HL-60 (cell line): ENCODE data around the gene CNIH2.
A peak's percentile ranks its signal among the peaks of the same experiment; 100 is the strongest.

Experiments
- DNase-seq, 2 experiments: peaks; one replicate each; pipeline ENCODE4 v3.0.0-alpha.2; 2010 to 2020; ENCODE audit warnings: low read depth in 1 of 2, low spot score in 1 of 2
- H3K27ac ChIP-seq: fragments of 250-450 bp; sonication (Bioruptor Pico); replicated peaks from 2 replicates; pipeline ENCODE4 v1.5.1; 2020; ENCODE audit warnings: mild to moderate bottlenecking, moderate library complexity
- H3K27me3 ChIP-seq: fragments of 250-450 bp; sonication (Bioruptor Pico); 2 replicates; pipeline ENCODE4 v1.5.1; 2021; ENCODE audit warnings: mild to moderate bottlenecking, moderate library complexity; ENCODE audit not compliant: insufficient read depth, poor library complexity, severe bottlenecking
- H3K4me3 ChIP-seq: replicated peaks from 2 replicates; pipeline ENCODE4 v1.5.1; 2011; ENCODE audit warnings: mild to moderate bottlenecking, control low read depth, low read length; ENCODE audit not compliant: insufficient read depth
- GABPA ChIP-seq: IDR thresholded peaks from 2 replicates; pipeline ENCODE4 v1.6.1; 2012; ENCODE audit warnings: low read depth
- POLR2AphosphoS5 ChIP-seq: IDR thresholded peaks from 2 replicates; pipeline ENCODE4 v1.6.1; 2012; ENCODE audit warnings: low read depth
- SPI1 ChIP-seq: IDR thresholded peaks from 2 replicates; pipeline ENCODE4 v1.6.1; 2012; ENCODE audit warnings: low read depth, mild to moderate bottlenecking, borderline replicate concordance
- TF ChIP-seq, protein P1 (sequence below): IDR thresholded peaks from one replicate; pipeline ENCODE4 v1.5.1; 2011; ENCODE audit warnings: low read length, control low read depth, inconsistent platforms; ENCODE audit not compliant: insufficient read depth
- TF ChIP-seq, protein P2 (sequence below): IDR thresholded peaks from 2 replicates; pipeline ENCODE4 v1.6.1; 2012; ENCODE audit warnings: low read depth; ENCODE audit not compliant: insufficient replicate concordance

The CNIH2 gene

DNA sequence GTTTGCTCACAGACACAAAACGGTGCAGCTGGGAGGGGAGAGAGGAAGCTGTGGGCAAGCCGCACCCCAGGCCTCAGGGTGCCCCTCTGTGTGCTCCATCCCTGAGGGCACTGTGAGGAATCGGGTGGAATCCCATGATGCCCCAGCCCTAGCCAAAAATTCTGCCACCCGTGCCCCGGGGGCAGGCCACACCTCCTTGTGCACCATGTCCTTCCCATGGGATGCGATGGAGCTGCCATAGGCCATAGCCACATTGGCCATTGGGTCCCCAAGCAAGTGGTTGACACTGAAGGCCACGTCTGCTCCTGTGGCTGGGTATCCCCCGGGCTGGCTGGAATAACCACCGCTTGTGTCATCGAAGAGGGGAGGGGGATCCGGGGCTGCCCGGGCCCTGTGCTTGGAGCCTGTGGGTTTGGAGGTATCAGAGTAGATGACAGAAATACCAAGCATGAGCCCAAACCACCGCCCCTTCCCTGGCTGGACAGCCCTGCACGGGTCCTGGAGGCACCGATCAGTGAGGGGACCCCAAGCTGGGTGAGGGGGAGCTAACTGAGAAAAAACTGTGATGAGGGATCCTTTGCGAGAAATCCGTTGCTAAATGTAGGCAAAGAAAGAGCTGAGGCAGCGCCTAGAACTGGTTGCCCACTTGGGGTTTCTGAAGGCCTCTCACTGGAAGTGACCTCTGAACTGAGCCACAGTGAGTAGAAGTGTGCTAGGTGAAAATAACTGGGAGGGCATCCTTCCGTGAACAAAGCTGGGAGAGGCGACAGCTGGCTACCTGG, 10.1 kb downstream of the CNIH2 start:
- TF ChIP-seq SPI1 (no peak; the same call in 1 of the 2 replicates), GABPA (no peak), POLR2AphosphoS5 (0 out of 2 replicates have a peak, but pooled peaks have one; percentile 14)
- peaks cover 17% of the 10 kb centered on the region for H3K27me3 ChIP-seq
- DNase-seq = peak in 1 of 2 experiments; percentile 12
- peak overlapping the region; percentile 60 for H3K27ac ChIP-seq
- H3K4me3 ChIP-seq = peak overlapping the region; percentile 90

DNA sequence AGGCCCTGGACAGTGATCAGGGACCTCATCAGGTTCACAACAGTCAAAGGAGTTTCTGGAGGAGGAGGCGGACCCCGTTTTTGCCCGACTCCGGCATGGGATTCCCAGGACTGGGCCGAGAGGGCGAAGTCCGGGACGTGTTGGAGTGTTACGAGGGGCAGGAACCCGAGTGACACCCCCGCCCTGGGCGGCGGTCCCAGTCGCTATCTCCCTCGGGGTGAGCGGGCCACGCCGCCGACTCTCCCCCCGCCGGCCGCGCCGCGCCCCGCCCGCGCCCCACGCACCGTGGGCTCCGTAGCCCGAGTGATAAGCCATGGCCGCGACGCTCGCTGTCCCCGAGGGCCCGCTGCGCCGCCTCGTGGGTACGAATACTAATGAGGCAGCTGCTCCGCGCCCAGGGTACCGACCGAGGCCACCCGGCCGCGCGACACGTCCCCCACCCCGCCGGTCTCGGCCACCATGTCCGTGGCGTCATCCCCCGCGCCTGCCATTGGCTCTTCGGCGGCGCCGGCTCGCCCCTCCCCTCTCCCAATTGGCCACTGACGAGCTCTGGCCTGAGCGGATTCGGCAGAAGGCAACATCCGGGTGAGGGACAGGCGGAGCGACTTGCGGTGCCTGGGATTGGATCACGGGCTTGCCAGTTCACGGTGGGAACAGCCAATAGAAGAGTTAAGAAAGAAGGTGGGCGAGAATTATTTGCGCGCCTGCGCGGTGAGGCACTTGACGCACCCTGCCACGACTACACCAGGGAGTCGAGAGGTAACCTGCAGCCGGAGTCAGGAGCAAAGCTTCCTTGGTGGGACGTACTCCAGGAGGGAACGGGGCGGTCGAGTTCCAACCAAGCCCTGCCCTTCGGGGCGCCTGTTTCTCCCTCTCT, 10.9 kb downstream of the CNIH2 start, which contains the start of gene YIF1A:
YIF1A (minus strand) TSS at position 473 of the 877 bp plus-strand sequence; CDS start at position 315, 158 bp downstream.
- peak within 1 kb of the TSS; percentile 60 for H3K27ac ChIP-seq
- H3K27me3 ChIP-seq = peaks cover 17% of the 10 kb centered on the region
- TF ChIP-seq POLR2AphosphoS5 = peak; percentile 81
- no peak for TF ChIP-seq SPI1
- TF ChIP-seq, protein P1, sequence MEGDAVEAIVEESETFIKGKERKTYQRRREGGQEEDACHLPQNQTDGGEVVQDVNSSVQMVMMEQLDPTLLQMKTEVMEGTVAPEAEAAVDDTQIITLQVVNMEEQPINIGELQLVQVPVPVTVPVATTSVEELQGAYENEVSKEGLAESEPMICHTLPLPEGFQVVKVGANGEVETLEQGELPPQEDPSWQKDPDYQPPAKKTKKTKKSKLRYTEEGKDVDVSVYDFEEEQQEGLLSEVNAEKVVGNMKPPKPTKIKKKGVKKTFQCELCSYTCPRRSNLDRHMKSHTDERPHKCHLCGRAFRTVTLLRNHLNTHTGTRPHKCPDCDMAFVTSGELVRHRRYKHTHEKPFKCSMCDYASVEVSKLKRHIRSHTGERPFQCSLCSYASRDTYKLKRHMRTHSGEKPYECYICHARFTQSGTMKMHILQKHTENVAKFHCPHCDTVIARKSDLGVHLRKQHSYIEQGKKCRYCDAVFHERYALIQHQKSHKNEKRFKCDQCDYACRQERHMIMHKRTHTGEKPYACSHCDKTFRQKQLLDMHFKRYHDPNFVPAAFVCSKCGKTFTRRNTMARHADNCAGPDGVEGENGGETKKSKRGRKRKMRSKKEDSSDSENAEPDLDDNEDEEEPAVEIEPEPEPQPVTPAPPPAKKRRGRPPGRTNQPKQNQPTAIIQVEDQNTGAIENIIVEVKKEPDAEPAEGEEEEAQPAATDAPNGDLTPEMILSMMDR = no peak
- peak; percentile 73; the same call in 1 of the 2 replicates for TF ChIP-seq GABPA
- TF ChIP-seq, protein P2, sequence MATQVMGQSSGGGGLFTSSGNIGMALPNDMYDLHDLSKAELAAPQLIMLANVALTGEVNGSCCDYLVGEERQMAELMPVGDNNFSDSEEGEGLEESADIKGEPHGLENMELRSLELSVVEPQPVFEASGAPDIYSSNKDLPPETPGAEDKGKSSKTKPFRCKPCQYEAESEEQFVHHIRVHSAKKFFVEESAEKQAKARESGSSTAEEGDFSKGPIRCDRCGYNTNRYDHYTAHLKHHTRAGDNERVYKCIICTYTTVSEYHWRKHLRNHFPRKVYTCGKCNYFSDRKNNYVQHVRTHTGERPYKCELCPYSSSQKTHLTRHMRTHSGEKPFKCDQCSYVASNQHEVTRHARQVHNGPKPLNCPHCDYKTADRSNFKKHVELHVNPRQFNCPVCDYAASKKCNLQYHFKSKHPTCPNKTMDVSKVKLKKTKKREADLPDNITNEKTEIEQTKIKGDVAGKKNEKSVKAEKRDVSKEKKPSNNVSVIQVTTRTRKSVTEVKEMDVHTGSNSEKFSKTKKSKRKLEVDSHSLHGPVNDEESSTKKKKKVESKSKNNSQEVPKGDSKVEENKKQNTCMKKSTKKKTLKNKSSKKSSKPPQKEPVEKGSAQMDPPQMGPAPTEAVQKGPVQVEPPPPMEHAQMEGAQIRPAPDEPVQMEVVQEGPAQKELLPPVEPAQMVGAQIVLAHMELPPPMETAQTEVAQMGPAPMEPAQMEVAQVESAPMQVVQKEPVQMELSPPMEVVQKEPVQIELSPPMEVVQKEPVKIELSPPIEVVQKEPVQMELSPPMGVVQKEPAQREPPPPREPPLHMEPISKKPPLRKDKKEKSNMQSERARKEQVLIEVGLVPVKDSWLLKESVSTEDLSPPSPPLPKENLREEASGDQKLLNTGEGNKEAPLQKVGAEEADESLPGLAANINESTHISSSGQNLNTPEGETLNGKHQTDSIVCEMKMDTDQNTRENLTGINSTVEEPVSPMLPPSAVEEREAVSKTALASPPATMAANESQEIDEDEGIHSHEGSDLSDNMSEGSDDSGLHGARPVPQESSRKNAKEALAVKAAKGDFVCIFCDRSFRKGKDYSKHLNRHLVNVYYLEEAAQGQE = no peak
- peak within 1 kb of the TSS; percentile 90 for H3K4me3 ChIP-seq
- DNase-seq = peak; percentile 99 to 100

DNA sequence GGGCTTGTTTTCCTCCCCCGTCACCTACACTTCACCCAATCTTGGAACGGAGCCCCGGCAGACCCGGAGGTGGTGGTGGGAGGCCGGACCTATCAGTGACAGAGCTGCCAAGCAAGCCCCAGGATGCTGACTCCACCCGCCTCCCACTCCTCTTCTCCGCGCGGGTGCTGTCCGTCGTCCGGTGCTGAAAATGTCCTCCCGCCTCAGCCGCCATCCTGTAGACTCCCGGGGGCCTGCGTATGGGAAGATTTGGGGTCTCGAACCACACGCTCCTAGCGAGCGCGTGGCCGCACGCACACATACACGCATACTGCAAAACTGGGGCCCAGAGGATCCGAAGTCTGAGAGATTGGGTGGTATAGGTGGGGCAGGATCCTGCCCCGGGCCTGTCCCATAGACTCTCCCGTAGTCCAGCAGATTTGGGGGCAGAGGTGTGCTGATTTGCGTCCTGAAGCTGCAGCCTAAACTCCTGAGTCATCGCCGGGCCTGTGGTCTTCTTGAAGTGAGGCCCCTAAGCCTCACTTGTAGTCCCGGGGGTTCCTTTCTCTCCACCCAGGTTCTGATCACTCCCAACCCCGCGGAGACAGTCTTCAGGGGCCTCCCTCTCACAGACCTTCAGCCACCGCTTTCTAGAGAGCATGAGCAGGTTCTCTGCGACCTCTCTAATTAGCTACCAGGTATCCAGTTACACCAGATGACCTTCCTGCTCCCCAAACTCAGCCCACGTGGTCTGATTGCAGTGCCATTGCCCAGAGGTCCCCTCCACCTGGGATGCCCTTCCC, 11.8 kb downstream of the CNIH2 start:
- Histone ChIP-seq H3K27me3 (peaks cover 17% of the 10 kb centered on the region), H3K27ac (peak overlapping the region; percentile 44), H3K4me3 (peak overlapping the region; percentile 58)
- no peak for TF ChIP-seq SPI1
- TF ChIP-seq, protein P2 = peak; percentile 99
- DNase-seq = peak in 1 of 2 experiments; percentile 69

DNA sequence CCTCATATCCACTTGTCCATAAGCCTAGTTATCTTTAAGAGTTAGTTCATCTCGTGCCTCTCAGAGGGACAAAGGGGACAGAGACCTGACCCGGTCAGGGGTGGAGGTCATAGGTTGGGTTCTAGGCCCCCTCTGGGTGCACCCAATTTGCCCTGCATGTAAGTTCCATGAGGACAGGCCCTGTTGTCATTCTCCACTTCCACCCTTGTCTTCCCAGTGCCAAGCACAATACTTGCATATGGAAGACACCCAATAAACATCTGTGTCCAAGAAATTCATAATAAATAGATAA, 12.3 kb downstream of the CNIH2 start:
- Histone ChIP-seq H3K27ac (no peak overlapping the region), H3K27me3 (peaks cover 17% of the 10 kb centered on the region), H3K4me3 (no peak overlapping the region)
- DNase-seq = no peak
- TF ChIP-seq SPI1 (no peak), GABPA (no peak), POLR2AphosphoS5 (no peak)
- TF ChIP-seq, protein P1 = no peak
- TF ChIP-seq, protein P2 = no peak
